HUES64 (cell line): Measurements from ENCODE around the gene FAM229A. TPM values are rescaled to one million over a fixed set of nuclear protein-coding genes. Genes with fewer than 3 reads are reported as not detected.
"Not testable (repeated sequence)": the region's sequence is repeated elsewhere in the genome, so short reads cannot be mapped to it uniquely, and the experiment has no call there.

Source experiments
- H3K27ac ChIP-seq: 2 replicates; pipeline ENCODE4 v1.7.0; 2013; ENCODE audit warnings: low read depth, low read length, inconsistent platforms
- H3K27me3 ChIP-seq: 2 replicates; pipeline ENCODE4 v1.6.1; 2013; ENCODE audit warnings: mild to moderate bottlenecking, low read length; ENCODE audit not compliant: insufficient read depth
- H3K36me3 ChIP-seq: 2 replicates; pipeline ENCODE4 v1.6.1; 2013; ENCODE audit warnings: mild to moderate bottlenecking, low read length; ENCODE audit not compliant: insufficient read depth
- H3K4me1 ChIP-seq: 2 replicates; pipeline ENCODE4 v1.6.1; 2013; ENCODE audit warnings: mild to moderate bottlenecking, low read length, moderate library complexity; ENCODE audit not compliant: insufficient read depth
- H3K4me3 ChIP-seq: 2 replicates; pipeline ENCODE4 v1.5.1; 2013; ENCODE audit warnings: mild to moderate bottlenecking, low read length, moderate library complexity
- H3K9ac ChIP-seq: 2 replicates; pipeline ENCODE4 v1.6.1; 2013; ENCODE audit warnings: mild to moderate bottlenecking, low read depth, low read length
- H3K9me3 ChIP-seq: 2 replicates; pipeline ENCODE4 v1.6.1; 2013; ENCODE audit warnings: low read depth, low read length; ENCODE audit not compliant: insufficient read depth
- WGBS: fragments of 150-250, 120-280 bp; methylation state at CpG from one replicate; pipeline ENCODE4 v1.1.7; 2013; ENCODE audit warnings: missing lambda C conversion rate; 5-methylcytosine and 5-hydroxymethylcytosine counted together
- polyA plus RNA-seq, 2 experiments: library from polyadenylated mRNA; stranded (reverse); fragments of 50-300 nt; gene quantifications; one replicate each; pipeline ENCODE4 v1.2.3, GENCODE V29; 2013

Gene FAM229A
- polyA plus RNA-seq (2013, experiment 1 of 2) = 2.5 TPM
- 1.9 TPM for polyA plus RNA-seq (2013, experiment 2 of 2)

DNA sequence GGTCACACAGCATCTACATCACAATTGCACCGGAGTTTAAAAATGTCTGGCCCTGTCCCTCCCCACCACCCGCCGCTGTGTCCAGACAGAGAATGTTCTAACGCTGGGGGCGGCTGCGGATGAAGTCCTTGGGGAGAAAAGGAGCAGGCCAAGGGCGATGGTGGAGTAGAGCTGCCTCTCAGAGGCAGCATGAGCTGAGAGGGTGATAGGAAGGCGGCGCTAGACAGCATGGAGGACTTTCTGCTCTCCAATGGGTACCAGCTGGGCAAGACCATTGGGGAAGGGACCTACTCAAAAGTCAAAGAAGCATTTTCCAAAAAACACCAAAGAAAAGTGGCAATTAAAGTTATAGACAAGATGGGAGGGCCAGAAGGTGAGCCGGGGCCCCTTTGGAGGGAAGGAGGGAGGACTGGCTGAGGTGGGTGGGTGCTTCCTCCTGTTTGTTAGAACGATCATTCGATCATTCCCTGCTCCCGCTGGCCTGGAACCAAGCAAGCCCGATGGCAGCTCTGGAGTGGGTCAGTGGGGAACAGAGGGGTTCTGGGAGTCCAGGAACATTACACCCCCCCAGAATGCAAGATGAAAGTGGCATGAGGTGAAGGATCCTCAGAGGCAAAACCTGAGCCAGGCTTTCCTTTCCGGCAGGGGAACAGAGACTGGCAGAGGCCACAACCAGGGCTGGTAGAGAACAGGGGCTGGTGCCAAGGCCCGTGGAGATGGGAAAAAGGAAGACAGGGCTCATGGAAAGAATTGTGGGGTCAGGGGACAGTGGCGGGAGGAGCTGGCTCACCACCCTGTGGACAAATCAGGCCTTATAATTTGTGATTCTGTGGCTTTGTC is at the start of gene FAM229A, which contains the start of gene TSSK3:
FAM229A (minus strand) TSS at position 12 of the 840 bp plus-strand sequence. CDS start 394 bp downstream, outside the sequence.
TSSK3 (plus strand) TSS at position 66 of the 840 bp plus-strand sequence; CDS start at position 229, 163 bp downstream.
- peaks cover 22% of the 10 kb centered on the region for H3K27me3 ChIP-seq
- 63% methylated on average over 17 of the region's 17 CpGs for WGBS
- H3K9me3 ChIP-seq = no peaks in the 10 kb centered on the region
- H3K9ac ChIP-seq = peak within 1 kb of the TSS; percentile 57
- peak within 1 kb of the TSS; percentile 52 for H3K4me3 ChIP-seq
- peaks cover 38% of the 10 kb centered on the region for H3K36me3 ChIP-seq
- 0 out of 2 replicates have a peak, but pooled peaks cover 4% of the 10 kb centered on the region for H3K4me1 ChIP-seq
- H3K27ac ChIP-seq = no peak within 1 kb of the TSS

- no peaks in the 10 kb centered on the region for H3K27me3 ChIP-seq
- H3K9me3 ChIP-seq = peaks cover 29% of the 10 kb centered on the region
- H3K27ac ChIP-seq = no peak overlapping the region
- no peak overlapping the region for H3K9ac ChIP-seq
- H3K36me3 ChIP-seq = no peaks in the 10 kb centered on the region
- no peaks in the 10 kb centered on the region for H3K4me1 ChIP-seq
- H3K4me3 ChIP-seq = no peak overlapping the region
These were observed 49.0 kb upstream of the FAM229A start for GRCh38 chr1:32411261-32411660.

DNA sequence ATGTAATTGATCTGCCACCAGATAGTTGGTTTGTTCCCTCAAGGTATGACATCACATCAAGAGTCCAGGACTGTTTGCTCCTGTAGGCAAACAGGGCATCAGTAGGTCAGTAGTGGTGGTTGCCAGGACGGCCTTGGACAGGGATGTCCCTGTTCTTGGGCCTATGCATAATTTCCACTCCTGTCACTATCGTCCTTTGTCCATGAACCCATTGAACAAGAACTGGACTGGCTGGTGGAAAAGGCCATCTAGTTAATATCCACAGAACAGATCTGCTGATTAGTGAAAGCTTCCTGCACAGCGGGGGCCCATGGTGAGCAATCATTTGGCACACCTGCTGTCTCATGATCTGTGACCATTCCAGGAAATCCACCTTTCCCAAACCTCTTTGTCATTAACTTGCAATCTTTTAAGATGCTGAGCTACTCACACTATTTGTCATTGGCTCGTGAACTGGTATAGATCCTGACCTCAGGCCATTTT is 44.4 kb upstream of the FAM229A start:
- no peak overlapping the region for H3K9ac ChIP-seq
- WGBS = 91% methylated on average over 4 of the region's 4 CpGs

DNA sequence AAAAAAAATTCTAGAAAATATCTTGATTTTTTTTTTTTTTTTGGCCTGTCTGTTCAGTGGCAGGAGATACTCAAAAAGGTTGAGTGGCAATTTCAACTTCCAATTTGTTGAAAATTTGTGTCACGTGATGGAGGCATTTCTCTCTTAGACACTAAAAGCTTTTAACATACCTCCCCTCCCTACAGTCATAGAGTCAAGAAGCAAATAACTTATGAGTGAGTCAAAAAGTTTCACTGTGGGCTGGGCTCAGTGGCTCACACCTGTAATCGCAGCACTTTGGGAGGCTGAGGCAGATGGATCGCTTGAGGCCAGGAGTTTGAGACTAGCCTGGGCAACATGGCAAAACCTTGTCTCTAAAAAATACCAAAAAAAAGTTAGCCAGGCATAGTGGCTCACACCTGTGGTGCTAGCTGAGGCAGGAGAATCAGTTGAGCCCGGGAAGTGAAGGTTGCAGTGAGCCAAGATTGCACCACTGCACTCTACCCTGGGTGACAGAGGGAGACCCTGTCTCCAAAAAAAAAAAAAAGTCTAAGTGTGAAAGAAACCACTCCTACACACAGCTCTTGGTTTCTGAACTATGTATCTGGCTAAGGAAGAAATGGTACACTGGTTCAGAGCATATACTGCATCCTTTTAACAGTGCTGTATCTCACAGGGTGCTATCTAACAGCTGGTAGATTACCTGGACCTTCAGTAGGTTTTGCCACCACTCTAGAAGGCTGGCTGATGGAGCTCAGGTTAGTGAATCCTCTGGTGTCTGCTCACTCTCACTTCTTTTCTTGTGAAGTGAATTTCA is 43.6 kb upstream of the FAM229A start:
- H3K27ac ChIP-seq = no peak overlapping the region
- H3K9me3 ChIP-seq = no peaks in the 10 kb centered on the region
- H3K9ac ChIP-seq = no peak overlapping the region
- H3K4me1 ChIP-seq = peaks cover 3% of the 10 kb centered on the region; the same call in 1 of the 2 replicates
- H3K4me3 ChIP-seq = no peak overlapping the region
- no peaks in the 10 kb centered on the region for H3K36me3 ChIP-seq
- no peaks in the 10 kb centered on the region for H3K27me3 ChIP-seq
- 98% methylated on average over 4 of the region's 4 CpGs for WGBS

More for the DNA sequence above, 44.4 kb upstream of the FAM229A start:
- no peaks in the 10 kb centered on the region for H3K27me3 ChIP-seq
- no peaks in the 10 kb centered on the region for H3K4me1 ChIP-seq
- H3K27ac ChIP-seq = no peak overlapping the region
- no peaks in the 10 kb centered on the region for H3K9me3 ChIP-seq
- H3K36me3 ChIP-seq = no peaks in the 10 kb centered on the region
- no peak overlapping the region for H3K4me3 ChIP-seq

DNA sequence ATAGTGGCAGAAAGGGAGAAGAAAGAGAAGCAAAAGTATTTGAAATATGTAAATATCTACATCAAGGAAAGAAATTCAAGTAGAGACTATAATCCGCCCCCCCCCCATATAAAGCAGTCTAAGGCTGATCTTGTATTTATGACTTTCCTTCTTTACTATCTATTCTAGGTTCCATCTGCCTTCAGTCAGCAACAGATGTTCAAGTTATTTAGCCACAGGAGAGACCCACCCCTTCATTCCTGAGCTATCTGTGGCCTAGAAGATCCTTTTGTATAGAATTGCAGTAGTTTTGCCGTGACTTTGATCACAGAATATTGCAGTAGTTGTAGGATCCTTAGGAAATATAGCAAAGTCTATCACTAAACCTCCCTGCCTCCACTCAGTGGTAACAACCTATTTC is 42.7 kb upstream of the FAM229A start:
- H3K27me3 ChIP-seq = no peaks in the 10 kb centered on the region
- H3K27ac ChIP-seq = no peak overlapping the region
- peaks cover 3% of the 10 kb centered on the region; the same call in 1 of the 2 replicates for H3K4me1 ChIP-seq
- H3K9me3 ChIP-seq = no peaks in the 10 kb centered on the region
- WGBS = 86% methylated on average over 1 of the region's 2 CpGs
- no peak overlapping the region for H3K9ac ChIP-seq
- no peaks in the 10 kb centered on the region for H3K36me3 ChIP-seq
- H3K4me3 ChIP-seq = no peak overlapping the region

DNA sequence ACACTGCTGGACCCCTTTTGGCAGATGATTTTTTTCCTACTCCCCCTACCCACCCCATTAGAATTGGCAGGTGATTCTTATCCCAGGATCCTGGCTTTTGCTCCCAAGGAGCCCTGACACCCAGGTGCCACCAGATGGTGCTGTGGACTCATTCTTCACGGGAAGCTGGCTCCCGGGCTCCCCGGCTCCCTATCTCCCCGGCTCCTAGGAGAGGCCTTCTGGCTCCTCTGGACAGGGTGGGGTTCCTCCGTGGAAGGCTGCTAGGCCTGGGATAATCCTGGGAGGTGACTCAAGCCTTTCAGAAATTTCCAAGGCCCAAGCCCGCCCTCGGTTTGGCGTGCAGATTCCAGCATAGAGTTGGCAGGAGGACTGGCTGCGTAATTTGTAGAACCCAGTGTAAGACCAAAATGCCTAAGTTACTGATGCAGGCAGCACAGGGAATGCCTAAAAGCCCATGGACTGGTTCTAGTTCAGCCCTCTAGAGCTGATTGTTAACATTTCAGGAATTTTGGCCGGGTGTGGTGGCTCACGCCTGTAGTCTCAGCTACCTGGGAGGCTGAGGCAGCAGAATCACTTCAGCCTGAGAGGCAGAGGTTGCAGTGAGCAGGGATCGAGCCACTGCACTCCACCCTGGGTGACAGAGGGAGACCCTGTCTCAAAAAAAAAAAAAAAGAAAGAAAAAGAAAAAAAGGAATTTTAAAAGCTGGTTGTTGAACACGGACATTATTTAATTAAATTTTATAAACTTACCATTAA is 38.8 kb upstream of the FAM229A start:
- H3K9ac ChIP-seq = peak overlapping the region; percentile 39; the same call in 1 of the 2 replicates
- no peaks in the 10 kb centered on the region for H3K27me3 ChIP-seq
- H3K4me1 ChIP-seq = peaks cover 3% of the 10 kb centered on the region; the same call in 1 of the 2 replicates
- H3K36me3 ChIP-seq = no peaks in the 10 kb centered on the region
- no peaks in the 10 kb centered on the region for H3K9me3 ChIP-seq
- WGBS = 40% methylated on average over 12 of the region's 13 CpGs
- H3K27ac ChIP-seq = peak overlapping the region; percentile 17; the same call in 1 of the 2 replicates
- no peak overlapping the region for H3K4me3 ChIP-seq

- 94% methylated on average over 4 of the region's 4 CpGs for WGBS
- Histone ChIP-seq H3K27ac (no peak overlapping the region), H3K4me3 (no peak overlapping the region), H3K36me3 (no peaks in the 10 kb centered on the region), H3K27me3 (no peaks in the 10 kb centered on the region), H3K9ac (no peak overlapping the region), H3K4me1 (peaks cover 3% of the 10 kb centered on the region; the same call in 1 of the 2 replicates), H3K9me3 (no peaks in the 10 kb centered on the region)
These were observed 37.6 kb upstream of the FAM229A start for GRCh38 chr1:32399843-32400242.

DNA sequence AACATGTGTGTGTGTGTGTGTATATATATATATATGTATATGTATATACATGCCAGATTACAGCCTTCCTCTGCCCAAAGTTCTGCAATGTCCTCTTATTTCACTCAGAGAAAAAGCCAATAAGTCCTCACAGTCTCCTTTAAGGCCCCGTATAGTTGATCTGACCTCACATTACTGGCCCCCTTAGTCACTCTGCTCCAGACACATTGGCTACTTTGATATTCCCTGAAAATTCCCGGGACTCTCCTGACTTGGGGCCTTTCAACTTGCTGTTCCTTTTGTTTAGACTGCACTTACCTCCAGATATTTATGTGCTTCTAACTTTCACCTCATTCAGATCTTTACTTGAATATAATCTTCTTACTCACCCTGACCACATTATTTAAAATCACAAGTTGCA is 36.1 kb upstream of the FAM229A start:
- Histone ChIP-seq H3K27me3 (no peaks in the 10 kb centered on the region), H3K27ac (no peak overlapping the region), H3K36me3 (no peaks in the 10 kb centered on the region), H3K9ac (no peak overlapping the region), H3K4me1 (peaks cover 6% of the 10 kb centered on the region), H3K4me3 (no peak overlapping the region), H3K9me3 (no peaks in the 10 kb centered on the region)
- 75% methylated on average over 2 of the region's 2 CpGs for WGBS

DNA sequence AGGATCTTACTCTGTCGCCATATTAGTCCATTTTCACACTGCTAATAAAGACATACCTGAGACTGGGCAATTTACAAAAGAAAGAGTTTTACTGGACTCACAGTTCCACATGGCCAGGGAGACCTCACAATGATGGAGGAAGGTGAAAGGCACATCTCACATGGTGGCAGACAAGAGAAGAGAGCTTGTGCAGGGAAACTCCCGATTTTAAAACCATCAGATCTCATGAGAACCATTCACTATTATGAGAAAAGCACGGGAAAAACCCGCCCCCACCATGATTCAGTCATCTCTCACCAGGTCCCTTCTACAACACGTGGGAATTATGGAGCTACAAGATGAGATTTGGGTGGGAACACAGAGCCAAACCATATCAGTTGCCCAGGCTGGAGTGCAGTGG is 34.2 kb upstream of the FAM229A start:
- peaks cover 10% of the 10 kb centered on the region for H3K4me1 ChIP-seq
- H3K4me3 ChIP-seq, H3K36me3 ChIP-seq, H3K9ac ChIP-seq, H3K27me3 ChIP-seq, H3K27ac ChIP-seq, H3K9me3 ChIP-seq: not testable (repeated sequence)
- 91% methylated on average over 5 of the region's 5 CpGs for WGBS

GRCh38 chr1:32394890-32395432 is 32.7 kb upstream of the FAM229A start:
- under 1% methylated on average over 14 of the region's 14 CpGs for WGBS
- H3K27ac ChIP-seq = peak overlapping the region; percentile 87
- H3K27me3 ChIP-seq = no peaks in the 10 kb centered on the region
- no peaks in the 10 kb centered on the region for H3K9me3 ChIP-seq
- peak overlapping the region; percentile 86 for H3K9ac ChIP-seq
- peaks cover 7% of the 10 kb centered on the region for H3K4me1 ChIP-seq
- H3K36me3 ChIP-seq = peaks cover 24% of the 10 kb centered on the region
- H3K4me3 ChIP-seq = peak overlapping the region; percentile 75
